ENCODE data around the gene ZNF230. TPM values are rescaled to one million over a fixed set of nuclear protein-coding genes. Genes with fewer than 3 reads are reported as not detected.

ZNF230 gene
- total and polyA plus RNA-seq, 2 of the 8 experiments (the other 6 are each of a cell fraction or from before 2014, with no cell fraction given): 1.5 to 3.6 TPM

GRCh38 chr19:43983912-43984686, 18.7 kb upstream of the ZNF230 start, which contains the start of gene ZNF155 (continued):
- TF ChIP-seq KDM4A (IDR thresholded peaks at IDR 0.05; ENCODE audit: low read depth, low read length, severe bottlenecking): peak; percentile 74
- TF ChIP-seq CBX5 (IDR thresholded peaks at IDR 0.05; ENCODE audit: low read depth, low read length): no peak
- no peak for TF ChIP-seq RFX5 (IDR thresholded peaks at IDR 0.05; ENCODE audit: borderline replicate concordance, low read depth, low read length)
- TF ChIP-seq JUND (IDR thresholded peaks at IDR 0.05; ENCODE audit: low read length): no peak
- peak; percentile 50 for TF ChIP-seq CREB1 (IDR thresholded peaks at IDR 0.05)
- TF ChIP-seq TAF1 (IDR thresholded peaks at IDR 0.05; ENCODE audit: low read depth, low read length): peak; percentile 70
- TF ChIP-seq BACH1 (IDR thresholded peaks at IDR 0.05; ENCODE audit: low read length): peak; percentile 42; the same call in 1 of the 2 replicates
- 0 out of 2 replicates have a peak, but pooled peaks have one; percentile 1 for TF ChIP-seq CEBPB (IDR thresholded peaks at IDR 0.05; ENCODE audit: low read depth, low read length)
- TF ChIP-seq POLR2AphosphoS5 (IDR thresholded peaks at IDR 0.05; ENCODE audit: low read depth, low read length): no peak
- TF ChIP-seq PHF8 (conservative IDR thresholded peaks at IDR 0.05; ENCODE audit: low read depth, low read length): peak; percentile 56
- TF ChIP-seq ZNF274 (IDR thresholded peaks at IDR 0.05; ENCODE audit: borderline replicate concordance, extremely low read depth, low read length): no peak
- no peak for TF ChIP-seq GTF2F1 (IDR thresholded peaks at IDR 0.05; ENCODE audit: borderline replicate concordance, low read depth, low read length)

All from H1 (cell line).